Effector CD8-positive, alpha-beta T cell (primary cell): ENCODE results near the gene ITFG2.
A peak's percentile ranks its signal among the peaks of the same experiment; 100 is the strongest.

ENCODE experiments used
- DNase-seq: peaks from one replicate; lab custom pipeline; 2025; lab: John Stamatoyannopoulos, UW

The ITFG2 gene

GRCh38 chr12:2832550-2833127 lies 20.2 kb downstream of the ITFG2 start:
- DNase-seq, result no peak

DNA sequence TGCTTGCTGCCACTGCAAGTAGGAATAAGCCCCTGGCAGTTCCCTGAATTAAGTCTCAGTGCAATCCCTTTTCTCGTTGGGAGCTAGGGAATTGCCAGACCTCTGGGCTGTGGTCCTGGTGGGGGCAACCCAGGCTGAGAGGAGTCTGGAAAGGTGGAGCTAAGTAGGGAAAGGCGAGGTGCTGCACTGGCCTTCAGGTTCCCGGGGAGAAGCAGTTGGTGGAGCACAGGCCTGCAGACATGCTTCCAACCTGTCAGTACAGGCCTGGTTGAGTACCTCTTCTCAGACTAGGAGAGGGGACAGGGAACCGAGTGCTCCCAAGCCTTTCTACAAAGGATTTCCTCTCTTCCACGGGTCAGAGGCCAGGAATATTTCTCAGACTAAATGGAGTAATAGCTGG lies 20.9 kb downstream of the ITFG2 start:
- DNase-seq, result no peak

- DNase-seq, result no peak
These were observed 21.3 kb downstream of the ITFG2 start for GRCh38 chr12:2833810-2834209.

DNA sequence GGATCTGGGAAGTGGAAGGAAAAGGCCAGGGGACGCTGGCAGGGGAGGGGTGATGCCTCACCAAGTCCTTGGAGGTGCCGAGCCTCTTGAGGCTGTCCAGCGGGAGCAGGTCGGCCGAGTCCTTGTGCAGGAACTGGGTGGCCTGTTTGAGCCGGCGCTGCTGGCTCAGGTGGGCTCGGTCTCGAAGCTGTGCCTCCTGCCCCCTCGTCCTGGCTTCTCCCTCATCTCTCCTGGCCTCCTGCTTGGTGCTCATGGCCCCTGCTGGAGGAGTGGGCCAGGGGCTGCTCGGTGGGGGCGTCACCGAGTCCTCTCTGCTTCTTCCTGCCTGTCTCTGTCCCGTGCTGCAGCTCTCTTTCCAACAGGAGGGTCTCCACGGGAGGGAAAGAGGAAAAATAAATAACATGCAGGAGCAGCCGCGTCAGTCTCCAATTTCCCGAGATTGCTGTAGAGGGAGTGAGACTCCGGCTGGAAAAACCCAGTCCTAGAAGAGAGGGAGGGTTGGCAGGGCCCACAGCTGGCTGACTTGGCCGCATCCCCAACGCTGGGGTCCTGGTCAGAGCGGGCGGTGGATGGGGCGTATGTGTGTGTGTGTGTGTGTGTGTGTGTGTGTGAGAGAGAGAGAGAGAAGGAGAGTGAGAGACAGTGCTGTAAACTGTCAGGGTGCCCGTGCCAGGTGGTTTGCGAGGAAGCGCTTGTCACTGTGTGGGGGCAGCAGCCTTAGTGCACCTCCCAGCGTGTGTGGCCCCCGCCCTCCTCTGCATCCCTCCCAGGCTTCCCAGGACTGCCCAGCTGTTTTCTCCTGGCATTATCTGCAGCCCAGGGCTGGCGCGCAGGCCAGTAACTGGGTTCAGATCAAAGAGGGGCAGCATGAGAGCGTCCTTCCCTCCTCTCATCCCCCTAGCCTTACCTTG lies 22.4 kb downstream of the ITFG2 start, which contains the start of gene NRIP2:
Gene NRIP2 (minus strand): TSS at position 455 of the 911 bp plus-strand sequence. CDS start 52 bp downstream, at position 403.
- DNase-seq, result no peak

GRCh38 chr12:2835691-2836403 lies 23.4 kb downstream of the ITFG2 start:
- no peak for DNase-seq

DNA sequence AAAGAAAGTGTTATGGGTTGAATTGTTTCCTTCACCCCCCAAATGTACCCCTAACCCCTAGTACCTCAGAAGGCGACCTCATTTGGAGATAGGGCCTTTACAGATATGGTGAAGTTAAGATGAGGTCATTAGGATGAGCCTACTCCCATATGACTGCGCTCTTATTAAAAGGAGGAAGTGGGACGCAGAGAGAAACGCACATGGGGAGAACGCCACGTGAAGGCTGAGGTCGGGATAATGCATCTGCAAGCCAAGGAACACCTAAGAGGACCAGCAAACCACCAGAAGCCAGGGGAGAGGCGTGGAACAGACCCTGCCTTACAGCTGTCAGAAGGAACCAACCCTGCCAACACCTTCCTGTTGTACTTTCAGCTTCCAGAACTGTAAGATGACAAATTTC lies 24.1 kb downstream of the ITFG2 start:
- no peak for DNase-seq

DNA sequence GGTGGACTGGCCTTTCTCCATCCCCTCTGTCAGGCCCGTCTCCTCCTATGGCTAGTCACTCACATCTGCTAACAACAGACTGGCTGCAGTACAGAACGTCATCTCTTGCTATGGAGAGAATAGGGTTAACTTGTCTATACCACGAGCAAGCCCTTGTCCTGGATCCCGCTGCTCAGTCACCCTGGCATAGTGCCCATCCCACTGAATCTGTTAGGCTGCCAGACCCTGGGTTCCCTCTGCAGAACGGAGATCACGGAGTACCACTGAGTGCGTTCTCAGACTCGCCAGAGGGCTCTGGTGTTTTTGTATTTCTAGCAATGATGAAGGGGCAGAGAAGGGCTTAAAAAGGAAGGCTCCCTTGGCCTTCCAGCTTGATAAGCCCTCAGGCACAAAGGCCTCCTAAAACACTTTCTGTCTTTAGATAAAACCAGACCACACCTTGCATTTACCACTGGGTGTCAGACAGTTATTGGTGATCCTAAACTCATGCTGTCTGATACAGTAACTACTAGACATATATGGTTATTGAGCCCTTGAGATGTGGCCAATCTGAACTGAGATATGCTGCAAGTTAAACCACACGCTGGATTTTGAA lies 28.7 kb downstream of the ITFG2 start:
- DNase-seq, result no peak

DNA sequence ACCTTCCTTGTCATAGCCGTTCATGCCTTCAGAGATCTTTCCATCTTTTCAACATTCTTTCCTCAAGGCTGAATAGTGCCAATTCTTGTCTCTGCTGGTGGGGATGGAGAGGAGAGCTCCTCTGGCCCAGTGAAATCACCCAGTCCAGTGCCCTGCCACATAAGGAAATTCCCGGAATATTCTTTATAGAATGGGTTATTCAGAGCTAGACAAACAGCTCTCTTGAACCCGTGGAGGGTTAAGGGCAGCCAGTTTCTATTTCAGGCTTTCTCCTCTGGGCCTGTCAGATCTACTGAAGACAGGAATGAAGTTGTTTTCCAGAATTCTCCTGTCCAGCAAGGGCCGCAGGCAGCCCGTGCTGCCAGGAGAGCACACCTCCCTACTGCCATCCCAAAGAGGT lies 30.5 kb downstream of the ITFG2 start:
- DNase-seq, result no peak

DNA sequence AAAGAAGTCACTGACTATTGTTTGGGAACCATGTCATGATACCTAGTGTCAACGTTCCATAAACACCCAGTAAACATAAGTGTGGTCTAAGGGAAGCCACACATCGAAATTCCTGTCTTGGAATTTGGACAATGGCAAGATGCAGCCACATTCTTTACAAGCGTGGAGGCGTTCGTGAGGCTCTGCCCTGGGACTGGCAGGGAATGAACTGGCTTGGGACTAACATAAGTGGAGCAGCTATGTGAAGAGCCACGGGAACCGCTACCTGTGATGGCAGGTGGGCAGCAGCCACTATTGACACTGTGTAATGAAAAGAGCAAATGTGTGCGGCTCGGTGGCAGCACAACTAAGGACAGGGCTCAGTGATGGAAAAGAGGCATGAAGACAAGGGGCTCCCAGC lies 32.3 kb downstream of the ITFG2 start:
- DNase-seq, result no peak

GRCh38 chr12:2845280-2845679 lies 32.8 kb downstream of the ITFG2 start:
- DNase-seq, result no peak

DNA sequence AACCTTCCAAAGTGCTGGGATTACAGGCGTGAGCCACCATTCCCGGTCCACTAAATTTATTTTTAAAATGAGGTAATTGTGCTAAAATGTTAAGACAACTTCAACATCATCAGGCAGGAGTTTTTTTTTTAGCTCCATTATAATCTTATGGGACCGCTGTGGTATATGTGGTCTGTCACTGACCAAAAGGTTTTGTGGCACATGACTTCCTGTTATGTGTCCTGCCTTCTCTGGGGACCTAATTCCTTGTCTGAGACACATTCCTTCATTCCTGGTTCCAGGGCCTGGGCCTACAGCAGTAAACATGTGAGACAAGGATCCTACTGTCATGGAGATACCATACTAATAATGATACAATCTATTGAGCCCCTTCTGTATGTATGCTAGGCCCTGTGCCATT lies 39.5 kb downstream of the ITFG2 start:
- DNase-seq, result no peak

DNA sequence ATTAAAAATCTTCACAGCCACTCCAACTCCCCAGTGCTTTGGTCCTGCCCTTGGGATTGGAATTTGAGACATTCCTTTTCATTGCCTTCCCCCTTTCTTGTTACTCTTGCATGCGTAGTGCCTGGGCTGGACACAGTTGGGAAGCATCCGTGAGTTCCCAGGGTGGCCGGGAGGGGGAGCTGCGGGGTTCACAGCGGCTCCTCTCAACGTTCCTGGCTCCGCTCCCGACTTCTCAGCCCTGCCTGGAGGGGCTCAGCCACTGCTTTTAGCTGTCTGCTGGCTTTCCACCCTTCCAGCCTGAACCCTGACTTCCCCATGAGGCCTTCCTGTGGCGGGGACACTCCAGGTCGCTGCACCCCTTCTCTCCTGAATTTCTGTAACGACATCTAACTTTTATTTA lies 41.2 kb downstream of the ITFG2 start:
- peak; percentile 18 for DNase-seq

DNA sequence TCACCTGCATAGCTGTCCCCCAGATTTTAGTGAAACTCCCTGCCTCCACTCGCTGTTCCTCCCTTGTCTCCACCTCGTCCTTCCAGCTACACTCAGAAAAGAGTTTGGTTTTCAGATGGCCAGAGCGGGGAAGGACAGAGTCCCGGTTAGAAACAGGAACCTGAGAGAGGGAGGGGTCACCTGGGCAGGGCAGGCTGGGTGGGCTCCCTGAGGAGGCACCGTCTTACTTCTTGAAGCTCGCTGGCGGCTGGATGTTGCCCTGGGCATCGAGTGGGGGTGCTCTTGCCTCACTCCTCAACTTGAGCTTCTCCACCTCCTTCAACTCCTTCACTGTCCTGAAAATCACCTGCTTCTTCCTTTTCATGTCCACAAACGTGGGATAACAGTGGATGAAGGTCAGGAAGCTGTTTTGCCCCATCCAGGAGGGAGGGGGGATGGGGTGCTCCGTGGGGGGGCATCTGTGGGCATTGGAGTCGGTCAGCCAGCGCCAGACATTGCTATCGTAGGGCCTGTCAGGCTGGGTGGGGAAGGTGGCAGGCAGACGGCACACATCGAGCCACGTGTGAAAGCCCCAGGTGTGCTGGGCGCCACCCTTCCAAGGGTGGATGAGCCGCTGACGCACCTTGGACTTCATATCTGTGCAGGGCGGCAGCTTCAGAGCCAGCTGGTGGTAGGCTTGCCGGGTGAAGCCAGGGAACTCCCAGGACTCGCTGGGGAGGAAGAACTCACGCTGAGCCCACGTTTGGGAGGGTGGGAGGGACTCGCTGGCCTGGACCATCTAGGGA lies 42.4 kb downstream of the ITFG2 start:
- DNase-seq, result no peak

DNA sequence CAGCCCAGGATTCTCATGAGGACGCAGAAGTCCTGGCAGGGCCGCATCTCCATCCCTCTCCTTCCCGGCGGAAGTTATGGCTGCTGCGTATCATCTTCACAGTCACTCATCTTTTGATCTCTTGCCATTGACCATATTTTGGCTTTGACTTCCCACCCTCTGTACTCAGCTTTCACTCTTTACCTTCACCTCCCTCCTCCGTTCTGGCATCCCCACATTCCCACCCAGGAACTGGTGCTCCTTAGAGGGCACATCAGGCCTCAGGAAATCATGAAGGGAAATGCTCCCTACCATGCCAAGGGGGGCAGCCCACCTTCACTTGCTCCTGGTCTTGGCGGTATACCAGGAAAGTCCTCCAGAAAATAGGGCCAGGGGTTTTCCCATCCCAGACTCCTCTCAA lies 43.1 kb downstream of the ITFG2 start:
- DNase-seq, result no peak

- no peak for DNase-seq
These were observed 43.6 kb downstream of the ITFG2 start for GRCh38 chr12:2856051-2856450.

DNA sequence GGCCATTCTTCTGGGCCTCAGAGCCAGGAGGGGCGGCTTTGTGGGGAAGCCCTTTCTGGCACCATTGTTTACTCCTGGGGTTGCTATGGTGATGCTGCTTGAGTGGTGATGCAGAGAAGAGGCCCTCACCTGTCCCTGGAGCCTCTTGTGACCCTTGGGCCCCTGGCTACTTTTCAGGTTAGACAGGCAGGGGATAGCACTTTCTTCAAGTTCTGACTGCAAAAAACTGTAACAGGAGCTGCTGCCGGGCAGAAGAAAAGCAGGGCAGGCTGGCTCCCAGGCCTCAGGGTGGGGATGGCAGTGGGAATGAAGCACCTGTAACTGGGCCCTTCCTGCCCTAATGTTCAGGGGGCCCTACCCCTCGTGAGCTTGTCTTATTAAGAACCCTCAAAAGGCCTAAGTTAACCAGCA lies 44.6 kb downstream of the ITFG2 start, which contains the start of gene TEX52:
Gene TEX52 (minus strand): TSS at position 19 of the 411 bp plus-strand sequence. CDS start 13 bp downstream, at position 6.
- no peak for DNase-seq

GRCh38 chr12:2857576-2857975 lies 45.1 kb downstream of the ITFG2 start:
- no peak for DNase-seq

DNA sequence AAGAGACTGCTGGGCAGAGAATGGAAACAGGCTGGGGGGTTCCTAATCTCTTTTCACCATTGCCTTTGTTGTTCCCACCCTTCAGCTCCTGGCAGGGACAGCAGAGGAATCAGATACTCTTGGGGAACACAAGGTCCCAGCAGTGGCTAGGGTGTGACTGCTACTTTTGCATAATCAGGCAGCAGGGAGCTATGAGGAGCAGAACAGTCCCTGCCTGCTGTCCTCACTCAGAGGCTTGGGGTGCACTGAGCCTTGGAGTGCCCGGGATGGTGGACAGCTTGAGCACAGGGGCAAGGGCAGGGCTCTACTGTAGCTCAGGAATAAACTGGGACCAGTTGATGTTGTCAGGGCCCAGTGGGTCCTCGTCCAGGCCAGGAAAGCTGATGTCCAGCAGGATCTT lies 45.9 kb downstream of the ITFG2 start:
- no peak for DNase-seq

- DNase-seq, result no peak
These were observed 46.5 kb downstream of the ITFG2 start for GRCh38 chr12:2858944-2859421.

DNA sequence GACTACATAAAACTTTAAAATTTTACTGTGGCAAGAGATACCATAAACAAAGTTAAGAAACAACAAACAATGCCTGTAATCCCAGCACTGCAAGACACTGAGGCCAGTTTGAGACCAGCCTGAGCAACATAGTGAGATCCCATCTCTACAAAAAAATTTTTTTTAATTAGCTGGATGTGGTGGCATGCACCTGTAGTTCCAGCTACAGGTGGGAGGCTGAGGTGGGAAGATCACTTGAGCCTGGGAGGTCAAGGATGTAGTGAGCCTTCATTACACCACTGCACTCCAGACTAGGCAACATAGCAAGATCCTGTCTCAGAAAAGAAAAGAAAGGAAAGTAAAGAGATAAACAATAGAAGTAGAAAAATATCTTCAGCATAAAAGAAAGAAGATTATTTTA lies 47.7 kb downstream of the ITFG2 start:
- DNase-seq, result no peak

DNA sequence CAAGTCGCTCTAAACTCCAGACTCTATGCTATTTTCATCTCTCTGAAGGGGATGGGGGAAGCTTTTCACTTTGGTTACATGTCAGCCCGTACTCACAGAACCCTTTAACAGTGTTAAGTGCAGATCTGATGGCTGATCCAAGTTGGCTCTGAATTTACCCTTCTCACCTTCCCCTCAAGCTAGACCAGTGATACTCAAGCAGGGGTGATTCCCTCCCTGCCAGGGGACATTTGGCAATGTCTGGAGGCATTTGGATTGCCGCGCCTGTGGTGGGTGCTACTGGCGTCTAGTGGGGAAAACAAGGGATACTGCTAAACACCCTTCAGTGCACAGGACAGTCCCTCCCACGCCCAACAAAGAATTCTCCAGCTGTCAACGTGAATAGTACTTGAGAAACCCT lies 50.4 kb downstream of the ITFG2 start:
- DNase-seq, result no peak
